Muscle of arm (tissue), 14 donors: ENCODE measurements around the gene DLD. TPM values are rescaled to one million over a fixed set of nuclear protein-coding genes. Genes with fewer than 3 reads are reported as not detected.
A peak's percentile ranks its signal among the peaks of the same experiment; 100 is the strongest.
"Not testable (repeated sequence)": the region's sequence is repeated elsewhere in the genome, so short reads cannot be mapped to it uniquely, and the experiment has no call there.

Source experiments
- DNase-seq: peaks from one replicate; pipeline ENCODE4 v3.0.0-alpha.2; 2013
- long read RNA-seq, 11 donors: transcript quantifications; one replicate each; lab custom pipeline, GENCODE V29; 2026
- polyA plus RNA-seq, 12 donors: library from polyadenylated mRNA; unstranded; fragments of 120-200 nt; gene quantifications; one replicate each; pipeline ENCODE4 v1.2.1, GENCODE V29; 2013; ENCODE audit not compliant: insufficient read length in 12 of 12

DLD gene
- polyA plus RNA-seq: 100 to 1,000 TPM in 5 of 12 donors, 10 to 100 TPM in 6, not detected in 1; 66.8 to 128 (median 93.4) TPM
- long read RNA-seq, donor 1, transcript DLD-201 (14 exons, 3,755 nt): major isoform, 12 of 33 reads
- long read RNA-seq, donor 1, partial matches to known transcripts: 17 of 33 reads
- long read RNA-seq, donor 1, other reads (novel, unspliced or antisense): 0 of 33 reads
- long read RNA-seq, donor 2, transcript DLD-201 (14 exons, 3,755 nt): major isoform, 38 of 929 reads
- long read RNA-seq, donor 2, partial matches to known transcripts: 835 of 929 reads
- long read RNA-seq, donor 2, other reads (novel, unspliced or antisense): 55 of 929 reads
- long read RNA-seq, donor 3, transcript DLD-201 (14 exons, 3,755 nt): major isoform, 12 of 540 reads
- long read RNA-seq, donor 3, partial matches to known transcripts: 393 of 540 reads
- long read RNA-seq, donor 3, other reads (novel, unspliced or antisense): 135 of 540 reads
- long read RNA-seq, donor 4, transcript DLD-201 (14 exons, 3,755 nt): major isoform, 10 of 394 reads
- long read RNA-seq, donor 4, partial matches to known transcripts: 307 of 394 reads
- long read RNA-seq, donor 4, other reads (novel, unspliced or antisense): 77 of 394 reads
- long read RNA-seq, donor 5, transcript DLD-201 (14 exons, 3,755 nt): major isoform, 46 of 1,696 reads
- long read RNA-seq, donor 5, partial matches to known transcripts: 1,649 of 1,696 reads
- long read RNA-seq, donor 5, other reads (novel, unspliced or antisense): 0 of 1,696 reads
- long read RNA-seq, donor 6, transcript DLD-201 (14 exons, 3,755 nt): major isoform, 17 of 613 reads
- long read RNA-seq, donor 6, partial matches to known transcripts: 588 of 613 reads
- long read RNA-seq, donor 6, other reads (novel, unspliced or antisense): 5 of 613 reads
- long read RNA-seq, donor 7, transcript DLD-201 (14 exons, 3,755 nt): major isoform, 13 of 22 reads
- long read RNA-seq, donor 7, partial matches to known transcripts: 8 of 22 reads
- long read RNA-seq, donor 7, other reads (novel, unspliced or antisense): 0 of 22 reads
- long read RNA-seq, donor 8, transcript DLD-201 (14 exons, 3,755 nt): major isoform, 29 of 957 reads
- long read RNA-seq, donor 8, partial matches to known transcripts: 928 of 957 reads
- long read RNA-seq, donor 8, other reads (novel, unspliced or antisense): 0 of 957 reads
- long read RNA-seq, donor 9, partial matches to known transcripts: 5 of 8 reads
- long read RNA-seq, donor 9, other reads (novel, unspliced or antisense): 0 of 8 reads
- long read RNA-seq, donor 10, transcript DLD-201 (14 exons, 3,755 nt): major isoform, 27 of 607 reads
- long read RNA-seq, donor 10, partial matches to known transcripts: 554 of 607 reads
- long read RNA-seq, donor 10, other reads (novel, unspliced or antisense): 24 of 607 reads
- long read RNA-seq, donor 11, transcript DLD-201 (14 exons, 3,755 nt): major isoform, 23 of 968 reads
- long read RNA-seq, donor 11, partial matches to known transcripts: 904 of 968 reads
- long read RNA-seq, donor 11, other reads (novel, unspliced or antisense): 38 of 968 reads

GRCh38 chr7:107890962-107891635, at the start of gene DLD:
Gene DLD, plus strand, starts transcription at chr7:107891183. Its CDS starts 68 bp downstream, at chr7:107891251.
- DNase-seq: peak; percentile 94

GRCh38 chr7:107842213-107842612, 48.8 kb upstream of the DLD start:
- DNase-seq: no peak

- no peak for DNase-seq
These were observed 47.8 kb upstream of the DLD start for GRCh38 chr7:107843184-107843583.

- no peak for DNase-seq
These were observed 44.7 kb upstream of the DLD start for GRCh38 chr7:107846324-107846723.

- DNase-seq: no peak
These were observed 43.7 kb upstream of the DLD start for GRCh38 chr7:107847168-107847835.

GRCh38 chr7:107847836-107848175, 43.2 kb upstream of the DLD start:
- not testable (repeated sequence) for DNase-seq

- not testable (repeated sequence) for DNase-seq
These were observed 42.8 kb upstream of the DLD start for GRCh38 chr7:107848211-107848610.

- no peak for DNase-seq
These were observed 40.8 kb upstream of the DLD start for GRCh38 chr7:107850216-107850615.

GRCh38 chr7:107850643-107851042, 40.3 kb upstream of the DLD start:
- DNase-seq: no peak

- DNase-seq: no peak
These were observed 36.5 kb upstream of the DLD start for GRCh38 chr7:107854454-107854853.

GRCh38 chr7:107854989-107855388, 36.0 kb upstream of the DLD start:
- no peak for DNase-seq

GRCh38 chr7:107856806-107857540, 34.0 kb upstream of the DLD start:
- no peak for DNase-seq

GRCh38 chr7:107857541-107857912, 33.5 kb upstream of the DLD start:
- no peak for DNase-seq

GRCh38 chr7:107858280-107858679, 32.7 kb upstream of the DLD start:
- DNase-seq: no peak

- DNase-seq: no peak
These were observed 30.6 kb upstream of the DLD start for GRCh38 chr7:107860279-107860961.

GRCh38 chr7:107860981-107861652, 29.9 kb upstream of the DLD start:
- no peak for DNase-seq

- no peak for DNase-seq
These were observed 24.8 kb upstream of the DLD start for GRCh38 chr7:107865956-107866775.
